H1 (cell line): Measurements from ENCODE around the gene WDR19. TPM values are rescaled to one million over a fixed set of nuclear protein-coding genes. Genes with fewer than 3 reads are reported as not detected.

Source experiments
- CEBPB ChIP-seq: IDR thresholded peaks from 2 replicates; pipeline ENCODE4 v1.6.1; 2012; ENCODE audit warnings: low read depth, low read length
- GABPA ChIP-seq: IDR thresholded peaks from 2 replicates; pipeline ENCODE4 v1.6.1; 2011; ENCODE audit warnings: mild to moderate bottlenecking, low read length, moderate library complexity, borderline replicate concordance; ENCODE audit not compliant: insufficient read depth
- KDM4A ChIP-seq: IDR thresholded peaks from one replicate; pipeline ENCODE4 v1.7.1; 2012; ENCODE audit warnings: low read depth, mild to moderate bottlenecking, moderate library complexity, low read length, inconsistent platforms; ENCODE audit not compliant: severe bottlenecking
- POLR2AphosphoS5 ChIP-seq: IDR thresholded peaks from 2 replicates; pipeline ENCODE4 v1.6.1; 2011; ENCODE audit warnings: low read depth, low read length
- RXRA ChIP-seq: IDR thresholded peaks from 2 replicates; pipeline ENCODE4 v1.6.1; 2011; ENCODE audit warnings: low read depth, mild to moderate bottlenecking, low read length, moderate library complexity; ENCODE audit not compliant: insufficient read depth
- polyA plus RNA-seq, 7 experiments: library from polyadenylated mRNA; depleted of rRNA in 3 of 7; stranded (reverse) in 5 of 7; unstranded in 2 of 7; fragments of >200 nt in 5 of 7; fragments of 200-250 nt in 2 of 7; gene quantifications; 1 replicate in 5 of 7; 2 replicates in 1 of 7; 4 replicates in 1 of 7; pipeline versions ENCODE4 v1.2.1 to v1.2.3, GENCODE V29; 2011 to 2013; ENCODE audit warnings: missing spikeins in 2 of 7, mixed read lengths in 2 of 7
- total RNA-seq: library from RNA; stranded (reverse); fragmentation: NEBNext Ultra II Directional; extraction: Animal tissue kit (Norgen Biotek cat#: 25700); gene quantifications from 2 replicates; pipeline ENCODE4 v1.2.1, GENCODE V29; 2021
- TF ChIP-seq, protein P1 (sequence below): IDR thresholded peaks from 2 replicates; pipeline ENCODE4 v1.6.1; 2012; ENCODE audit warnings: inconsistent platforms

The WDR19 gene
- total and polyA plus RNA-seq, 2 of the 8 experiments (the other 6 are each of a cell fraction or from before 2014, with no cell fraction given): 22.2 to 23.3 TPM

DNA sequence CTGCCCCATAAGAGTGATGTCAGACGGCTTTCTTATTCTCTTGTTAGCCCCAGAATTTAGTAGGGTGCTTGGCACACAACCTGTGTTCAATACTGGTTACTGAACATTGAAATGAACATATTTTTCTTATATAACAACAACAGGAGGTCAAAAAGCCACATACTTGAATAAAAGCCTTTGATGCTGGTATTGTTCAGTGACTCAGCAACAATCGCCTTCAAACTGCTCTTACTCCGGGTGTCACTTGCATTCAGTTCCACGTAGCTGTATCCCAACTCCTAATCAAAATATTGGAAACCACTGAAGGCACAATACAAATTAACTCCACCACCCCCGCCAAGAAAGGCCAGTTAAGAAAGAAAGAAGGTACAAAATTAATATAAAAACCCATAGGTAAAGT lies 122.3 kb downstream of the WDR19 start (continued):
- TF ChIP-seq KDM4A (no peak), GABPA (no peak), RXRA (no peak), CEBPB (no peak), POLR2AphosphoS5 (no peak)
- TF ChIP-seq, protein P1, sequence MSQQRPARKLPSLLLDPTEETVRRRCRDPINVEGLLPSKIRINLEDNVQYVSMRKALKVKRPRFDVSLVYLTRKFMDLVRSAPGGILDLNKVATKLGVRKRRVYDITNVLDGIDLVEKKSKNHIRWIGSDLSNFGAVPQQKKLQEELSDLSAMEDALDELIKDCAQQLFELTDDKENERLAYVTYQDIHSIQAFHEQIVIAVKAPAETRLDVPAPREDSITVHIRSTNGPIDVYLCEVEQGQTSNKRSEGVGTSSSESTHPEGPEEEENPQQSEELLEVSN: no peak
- TF ChIP-seq, all 59 proteins: peak for 0
